ENCODE measurements around the gene PLPPR1.

PLPPR1 gene

GRCh38 chr9:101126556-101126955, 98.0 kb downstream of the PLPPR1 start:
- TF ChIP-seq GATA2 (IDR thresholded peaks at IDR 0.05; ENCODE audit: low read depth, low read length) (no peak), GATA3 (IDR thresholded peaks at IDR 0.05; ENCODE audit: low read depth, low read length) (no peak)

GRCh38 chr9:101128623-101129022, 100.1 kb downstream of the PLPPR1 start:
- TF ChIP-seq GATA3 (IDR thresholded peaks at IDR 0.05; ENCODE audit: low read depth, low read length) (no peak), GATA2 (IDR thresholded peaks at IDR 0.05; ENCODE audit: low read depth, low read length) (no peak)

- no peak for TF ChIP-seq GATA3 (IDR thresholded peaks at IDR 0.05; ENCODE audit: low read depth, low read length)
- TF ChIP-seq GATA2 (IDR thresholded peaks at IDR 0.05; ENCODE audit: low read depth, low read length) = no peak
Measured at GRCh38 chr9:101130054-101130453, 101.5 kb downstream of the PLPPR1 start.

- TF ChIP-seq GATA3 (IDR thresholded peaks at IDR 0.05; ENCODE audit: low read depth, low read length) = no peak
- no peak for TF ChIP-seq GATA2 (IDR thresholded peaks at IDR 0.05; ENCODE audit: low read depth, low read length)
Measured at GRCh38 chr9:101131326-101131725, 102.8 kb downstream of the PLPPR1 start.

- TF ChIP-seq GATA2 (IDR thresholded peaks at IDR 0.05; ENCODE audit: low read depth, low read length) (no peak), GATA3 (IDR thresholded peaks at IDR 0.05; ENCODE audit: low read depth, low read length) (no peak)
Measured at GRCh38 chr9:101132801-101133200, 104.3 kb downstream of the PLPPR1 start.

- no peak for TF ChIP-seq GATA2 (IDR thresholded peaks at IDR 0.05; ENCODE audit: low read depth, low read length)
- no peak for TF ChIP-seq GATA3 (IDR thresholded peaks at IDR 0.05; ENCODE audit: low read depth, low read length)
Measured at GRCh38 chr9:101138509-101138908, 110.0 kb downstream of the PLPPR1 start.

- TF ChIP-seq GATA2 (IDR thresholded peaks at IDR 0.05; ENCODE audit: low read depth, low read length) (no peak), GATA3 (IDR thresholded peaks at IDR 0.05; ENCODE audit: low read depth, low read length) (no peak)
Measured at GRCh38 chr9:101139082-101139481, 110.6 kb downstream of the PLPPR1 start.

- TF ChIP-seq GATA2 (IDR thresholded peaks at IDR 0.05; ENCODE audit: low read depth, low read length) (no peak), GATA3 (IDR thresholded peaks at IDR 0.05; ENCODE audit: low read depth, low read length) (no peak)
Measured at GRCh38 chr9:101140764-101141163, 112.2 kb downstream of the PLPPR1 start.

GRCh38 chr9:101146508-101146907, 118.0 kb downstream of the PLPPR1 start:
- no peak for TF ChIP-seq GATA3 (IDR thresholded peaks at IDR 0.05; ENCODE audit: low read depth, low read length)
- no peak for TF ChIP-seq GATA2 (IDR thresholded peaks at IDR 0.05; ENCODE audit: low read depth, low read length)

GRCh38 chr9:101148344-101148743, 119.8 kb downstream of the PLPPR1 start:
- TF ChIP-seq GATA2 (IDR thresholded peaks at IDR 0.05; ENCODE audit: low read depth, low read length) (no peak), GATA3 (IDR thresholded peaks at IDR 0.05; ENCODE audit: low read depth, low read length) (no peak)

GRCh38 chr9:101158361-101158760, 129.8 kb downstream of the PLPPR1 start:
- TF ChIP-seq GATA2 (IDR thresholded peaks at IDR 0.05; ENCODE audit: low read depth, low read length) (no peak), GATA3 (IDR thresholded peaks at IDR 0.05; ENCODE audit: low read depth, low read length) (no peak)

- no peak for TF ChIP-seq GATA3 (IDR thresholded peaks at IDR 0.05; ENCODE audit: low read depth, low read length)
- TF ChIP-seq GATA2 (IDR thresholded peaks at IDR 0.05; ENCODE audit: low read depth, low read length) = no peak
Measured at GRCh38 chr9:101162231-101162630, 133.7 kb downstream of the PLPPR1 start.

GRCh38 chr9:101165131-101165530, 136.6 kb downstream of the PLPPR1 start:
- TF ChIP-seq GATA2 (IDR thresholded peaks at IDR 0.05; ENCODE audit: low read depth, low read length) (no peak), GATA3 (IDR thresholded peaks at IDR 0.05; ENCODE audit: low read depth, low read length) (no peak)

- no peak for TF ChIP-seq GATA2 (IDR thresholded peaks at IDR 0.05; ENCODE audit: low read depth, low read length)
- no peak for TF ChIP-seq GATA3 (IDR thresholded peaks at IDR 0.05; ENCODE audit: low read depth, low read length)
Measured at GRCh38 chr9:101167490-101168134, 139.1 kb downstream of the PLPPR1 start.

- TF ChIP-seq GATA3 (IDR thresholded peaks at IDR 0.05; ENCODE audit: low read depth, low read length) (no peak), GATA2 (IDR thresholded peaks at IDR 0.05; ENCODE audit: low read depth, low read length) (no peak)
Measured at GRCh38 chr9:101172616-101173015, 144.1 kb downstream of the PLPPR1 start.

- no peak for TF ChIP-seq GATA2 (IDR thresholded peaks at IDR 0.05; ENCODE audit: low read depth, low read length)
- TF ChIP-seq GATA3 (IDR thresholded peaks at IDR 0.05; ENCODE audit: low read depth, low read length) = no peak
Measured at GRCh38 chr9:101173907-101174306, 145.4 kb downstream of the PLPPR1 start.
